ENCODE measurements around the gene ZBTB45. TPM values are rescaled to one million over a fixed set of nuclear protein-coding genes. Genes with fewer than 3 reads are reported as not detected.
"Not testable (repeated sequence)": the region's sequence is repeated elsewhere in the genome, so short reads cannot be mapped to it uniquely, and the experiment has no call there.

Gene ZBTB45
- total RNA-seq, 1 experiment from 2014 or later = 19.6 TPM

DNA sequence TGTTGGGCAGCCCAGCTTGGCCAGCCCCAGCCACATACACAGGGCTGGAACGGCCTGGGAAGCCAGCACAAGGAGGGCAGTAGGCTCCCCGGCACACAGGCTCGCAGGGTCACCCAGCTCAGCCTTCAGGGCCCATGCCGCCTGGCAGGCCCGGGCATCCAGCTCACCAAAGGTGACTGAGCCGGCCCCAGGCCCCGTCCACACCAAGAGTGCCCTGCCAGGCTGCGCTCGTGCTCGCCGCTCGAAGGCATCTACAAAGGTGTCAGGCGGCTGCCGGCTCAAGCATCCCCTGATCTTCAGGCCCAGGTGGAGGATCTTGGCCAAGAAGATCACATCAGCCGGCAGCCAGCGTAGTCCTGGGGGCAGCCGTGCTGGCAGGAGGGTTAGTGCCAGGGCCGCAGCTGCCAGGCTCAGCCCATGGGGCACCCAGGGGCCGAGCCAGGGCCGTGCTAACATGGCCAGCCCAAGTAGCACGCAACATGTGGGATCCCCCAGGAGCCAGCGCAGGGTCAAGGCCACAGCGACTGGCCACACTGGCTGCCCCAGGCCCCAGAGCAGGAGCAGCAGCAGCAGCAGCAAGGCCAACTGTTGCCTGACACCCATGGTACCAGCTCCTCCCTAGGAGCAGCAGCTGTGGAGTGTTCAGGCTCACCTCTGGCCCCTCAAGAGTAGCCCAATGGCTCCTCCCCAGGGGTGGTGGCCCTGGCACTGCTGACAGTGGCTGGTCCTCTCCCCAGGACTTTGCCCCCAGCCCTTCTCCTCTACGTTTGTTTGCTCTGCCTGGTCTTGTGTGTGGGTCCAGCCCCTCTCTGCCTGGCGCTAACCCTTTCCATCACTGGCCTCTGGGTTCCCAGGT lies 8.0 kb downstream of the ZBTB45 start, which contains the start of gene SLC27A5:
Gene SLC27A5 (minus strand): TSS at position 640 of the 856 bp plus-strand sequence. CDS start 37 bp downstream, at position 603.
- H3K36me3 Mint-ChIP-seq (ENCODE audit: insufficient read depth, unreplicated experiment) = peaks cover 49% of the 10 kb centered on the region
- H3K4me3 Mint-ChIP-seq (ENCODE audit: low read depth, unreplicated experiment) = no peak within 1 kb of the TSS
- peaks cover 19% of the 10 kb centered on the region for H3K4me1 Mint-ChIP-seq (ENCODE audit: low read depth, unreplicated experiment)
- BruUV-seq (replicated peaks) = no TSS peak
- no peak within 1 kb of the TSS for H3K27ac Mint-ChIP-seq (ENCODE audit: unreplicated experiment)
- intact Hi-C loops (cut with micrococcal nuclease; ENCODE audit: unreplicated experiment) = no loop called here
- TF ChIP-seq, protein P1, sequence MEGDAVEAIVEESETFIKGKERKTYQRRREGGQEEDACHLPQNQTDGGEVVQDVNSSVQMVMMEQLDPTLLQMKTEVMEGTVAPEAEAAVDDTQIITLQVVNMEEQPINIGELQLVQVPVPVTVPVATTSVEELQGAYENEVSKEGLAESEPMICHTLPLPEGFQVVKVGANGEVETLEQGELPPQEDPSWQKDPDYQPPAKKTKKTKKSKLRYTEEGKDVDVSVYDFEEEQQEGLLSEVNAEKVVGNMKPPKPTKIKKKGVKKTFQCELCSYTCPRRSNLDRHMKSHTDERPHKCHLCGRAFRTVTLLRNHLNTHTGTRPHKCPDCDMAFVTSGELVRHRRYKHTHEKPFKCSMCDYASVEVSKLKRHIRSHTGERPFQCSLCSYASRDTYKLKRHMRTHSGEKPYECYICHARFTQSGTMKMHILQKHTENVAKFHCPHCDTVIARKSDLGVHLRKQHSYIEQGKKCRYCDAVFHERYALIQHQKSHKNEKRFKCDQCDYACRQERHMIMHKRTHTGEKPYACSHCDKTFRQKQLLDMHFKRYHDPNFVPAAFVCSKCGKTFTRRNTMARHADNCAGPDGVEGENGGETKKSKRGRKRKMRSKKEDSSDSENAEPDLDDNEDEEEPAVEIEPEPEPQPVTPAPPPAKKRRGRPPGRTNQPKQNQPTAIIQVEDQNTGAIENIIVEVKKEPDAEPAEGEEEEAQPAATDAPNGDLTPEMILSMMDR (IDR thresholded peaks at IDR 0.05; ENCODE audit: unreplicated experiment) = no peak
- CTCF ChIA-PET = no interaction called here
- no peak for DNase-seq
- H3K27me3 Mint-ChIP-seq (ENCODE audit: unreplicated experiment) = no peaks in the 10 kb centered on the region
- no peaks in the 10 kb centered on the region for H3K9me3 Mint-ChIP-seq (ENCODE audit: low read depth, unreplicated experiment)

DNA sequence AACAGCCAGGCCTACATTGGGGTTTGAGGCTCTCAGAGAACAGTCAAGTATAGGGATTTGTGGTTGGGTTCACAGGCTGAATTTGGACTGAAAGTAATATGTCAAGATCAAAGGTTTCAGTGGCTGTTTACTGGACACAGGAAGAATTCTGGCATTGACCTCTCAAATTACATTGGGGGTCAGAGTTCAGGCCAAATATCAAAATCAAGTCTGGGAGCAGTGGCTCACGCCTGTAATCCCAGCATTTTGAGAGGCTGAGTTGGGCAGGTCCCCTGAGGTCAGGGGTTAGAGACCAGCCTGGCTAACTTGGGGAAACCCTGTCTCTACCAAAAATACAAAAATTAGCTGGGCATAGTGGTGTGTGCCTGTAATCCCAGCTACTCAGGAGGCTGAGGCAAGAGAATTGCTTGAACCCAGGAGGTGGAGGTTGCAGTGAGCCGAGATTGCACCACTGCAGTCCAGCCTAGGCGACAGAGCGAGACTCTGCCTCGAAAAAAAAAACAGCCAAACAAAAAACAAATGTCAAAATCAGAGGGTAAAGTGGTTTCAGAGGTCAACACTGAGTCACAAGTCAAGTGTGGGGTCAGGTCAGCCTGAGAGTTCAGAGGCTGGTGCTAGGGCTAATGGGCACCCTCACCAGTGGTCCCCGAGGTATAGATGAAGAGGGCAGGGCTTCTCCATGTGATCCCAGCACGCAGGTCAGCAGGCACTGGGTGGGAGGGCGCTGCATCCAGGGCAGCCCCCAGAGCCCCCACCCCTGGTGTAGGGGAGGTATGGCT lies 9.3 kb downstream of the ZBTB45 start:
- DNase-seq = no peak
- Mint-ChIP-seq H3K9me3 (ENCODE audit: low read depth, unreplicated experiment) (no peaks in the 10 kb centered on the region), H3K36me3 (ENCODE audit: insufficient read depth, unreplicated experiment) (peaks cover 36% of the 10 kb centered on the region), H3K4me3 (ENCODE audit: low read depth, unreplicated experiment) (no peak overlapping the region), H3K4me1 (ENCODE audit: low read depth, unreplicated experiment) (peaks cover 11% of the 10 kb centered on the region), H3K27me3 (ENCODE audit: unreplicated experiment) (no peaks in the 10 kb centered on the region), H3K27ac (ENCODE audit: unreplicated experiment) (no peak overlapping the region)
- TF ChIP-seq, protein P1 (IDR thresholded peaks at IDR 0.05; ENCODE audit: unreplicated experiment) = no peak
- intact Hi-C loops (cut with micrococcal nuclease; ENCODE audit: unreplicated experiment) = no loop called here
- CTCF ChIA-PET = no interaction called here
- BruUV-seq (replicated peaks) = no TSS peak

DNA sequence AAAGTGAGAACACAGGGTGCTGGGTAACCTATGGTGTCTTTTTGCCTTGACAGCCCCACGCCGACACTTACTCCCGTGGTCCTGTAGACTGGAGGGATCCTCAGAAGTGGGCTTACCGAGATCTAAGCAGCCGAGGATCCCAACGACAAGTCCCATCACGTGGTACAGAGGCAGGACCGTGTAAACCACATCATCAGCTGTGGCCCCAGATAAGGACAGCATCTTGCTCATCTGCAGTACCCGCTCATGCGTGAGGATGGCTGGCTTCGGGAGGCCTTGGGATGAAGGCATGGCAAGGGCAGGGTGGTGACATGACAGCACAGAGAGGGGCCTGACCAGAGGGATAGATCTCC lies 9.9 kb downstream of the ZBTB45 start:
- CTCF ChIA-PET = no interaction called here
- H3K36me3 Mint-ChIP-seq (ENCODE audit: insufficient read depth, unreplicated experiment) = peaks cover 32% of the 10 kb centered on the region
- no peak for DNase-seq
- no peaks in the 10 kb centered on the region for H3K9me3 Mint-ChIP-seq (ENCODE audit: low read depth, unreplicated experiment)
- peaks cover 10% of the 10 kb centered on the region for H3K4me1 Mint-ChIP-seq (ENCODE audit: low read depth, unreplicated experiment)
- TF ChIP-seq, protein P1 (IDR thresholded peaks at IDR 0.05; ENCODE audit: unreplicated experiment) = no peak
- H3K4me3 Mint-ChIP-seq (ENCODE audit: low read depth, unreplicated experiment) = no peak overlapping the region
- H3K27ac Mint-ChIP-seq (ENCODE audit: unreplicated experiment) = no peak overlapping the region
- H3K27me3 Mint-ChIP-seq (ENCODE audit: unreplicated experiment) = no peaks in the 10 kb centered on the region
- intact Hi-C loops (cut with micrococcal nuclease; ENCODE audit: unreplicated experiment) = no loop called here
- BruUV-seq (replicated peaks) = no TSS peak

DNA sequence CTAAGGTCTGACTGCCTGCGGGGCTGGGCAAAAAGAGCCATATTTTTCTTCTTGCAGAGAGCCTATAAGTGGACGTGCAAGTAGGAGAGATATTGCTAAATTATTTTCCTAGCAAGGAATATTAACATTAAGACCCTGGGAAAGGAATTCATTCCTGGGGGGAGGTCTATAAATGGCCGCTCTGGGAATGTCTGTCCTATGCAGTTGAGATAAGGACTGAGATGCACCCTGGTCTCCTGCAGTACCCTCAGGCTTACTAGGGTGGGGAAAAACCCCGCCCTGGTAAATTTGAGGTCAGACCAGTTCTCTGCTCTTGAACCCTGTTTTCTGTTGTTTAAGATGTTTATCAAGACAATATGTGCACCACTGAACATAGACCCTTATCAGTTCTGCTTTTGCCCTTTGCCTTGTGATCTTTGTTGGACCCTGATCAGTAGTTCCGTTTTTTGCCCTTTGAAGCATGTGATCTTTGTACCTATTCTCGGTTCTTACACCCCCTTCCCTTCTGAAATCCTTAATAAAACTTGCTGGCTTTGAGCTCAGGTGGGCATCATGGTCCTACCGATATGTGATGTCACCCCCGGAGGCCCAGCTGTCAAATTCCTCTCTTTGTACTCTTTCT lies 11.9 kb downstream of the ZBTB45 start:
- BruUV-seq (replicated peaks); H3K4me3 Mint-ChIP-seq (ENCODE audit: low read depth, unreplicated experiment); H3K9me3 Mint-ChIP-seq (ENCODE audit: low read depth, unreplicated experiment); DNase-seq; intact Hi-C loops (cut with micrococcal nuclease; ENCODE audit: unreplicated experiment); H3K27ac Mint-ChIP-seq (ENCODE audit: unreplicated experiment); H3K27me3 Mint-ChIP-seq (ENCODE audit: unreplicated experiment); CTCF ChIA-PET; H3K4me1 Mint-ChIP-seq (ENCODE audit: low read depth, unreplicated experiment): not testable (repeated sequence)
- peaks cover 12% of the 10 kb centered on the region for H3K36me3 Mint-ChIP-seq (ENCODE audit: insufficient read depth, unreplicated experiment)
